AG20443 (cell line): ENCODE data around the gene CAVIN2.

Source experiments
- DNase-seq: peaks from one replicate; pipeline ENCODE4 v3.0.0; 2012; ENCODE audit warnings: low spot score, mixed read lengths

The CAVIN2 gene

DNA sequence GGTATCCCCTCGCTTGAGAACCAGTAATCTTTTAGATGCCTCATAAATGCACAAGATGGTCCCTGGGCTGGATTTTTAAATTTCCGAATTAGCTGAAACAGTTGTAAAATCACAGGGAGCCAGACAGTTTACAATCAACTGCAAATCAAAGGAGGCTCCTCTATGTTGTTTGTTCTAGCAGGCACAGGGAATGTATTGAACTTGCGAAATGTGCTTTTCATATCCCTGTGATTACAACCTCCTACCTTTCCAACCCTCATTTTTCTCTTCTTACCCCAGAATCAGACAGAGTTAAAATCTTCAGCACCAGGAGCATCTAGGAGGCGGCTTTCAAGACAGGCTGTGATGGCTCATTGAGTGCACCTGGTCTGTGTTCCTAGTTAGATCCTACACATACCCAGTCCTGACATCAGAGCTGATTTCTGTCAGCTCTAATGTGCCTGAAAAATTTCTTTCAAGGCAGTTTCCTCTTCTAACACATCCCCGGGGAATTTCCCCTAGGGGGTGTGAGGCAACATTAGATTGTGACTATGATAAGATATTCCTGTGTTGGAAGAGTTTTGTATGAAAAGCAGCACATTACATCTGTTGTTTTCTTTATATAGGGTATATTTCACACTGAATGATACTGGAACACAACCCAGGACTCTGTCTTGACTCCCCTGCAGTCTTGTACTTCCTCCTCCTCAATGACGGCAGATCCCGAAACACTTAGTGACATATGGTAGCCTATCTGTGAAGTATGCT, 17.9 kb upstream of the CAVIN2 start:
- DNase-seq = no peak

DNA sequence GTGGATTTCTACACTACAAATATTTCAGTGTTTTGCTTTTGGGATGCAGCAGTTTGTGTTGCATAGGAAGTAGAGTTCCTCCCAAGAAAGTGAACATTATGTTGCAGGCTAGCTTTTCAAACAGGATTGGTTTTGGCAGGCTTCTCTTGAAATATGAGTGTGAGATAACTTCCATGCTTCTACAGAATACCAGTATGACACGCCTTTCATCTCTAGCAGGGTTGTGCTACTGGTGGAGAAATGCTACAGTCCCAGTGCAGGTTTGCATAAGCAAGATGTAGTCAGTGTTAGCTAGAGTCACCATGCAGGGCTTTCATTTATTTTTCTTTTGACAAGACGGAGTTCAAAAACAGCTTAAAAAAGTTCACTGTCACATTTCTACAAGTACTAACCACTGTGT, 17.1 kb upstream of the CAVIN2 start:
- DNase-seq = no peak

DNA sequence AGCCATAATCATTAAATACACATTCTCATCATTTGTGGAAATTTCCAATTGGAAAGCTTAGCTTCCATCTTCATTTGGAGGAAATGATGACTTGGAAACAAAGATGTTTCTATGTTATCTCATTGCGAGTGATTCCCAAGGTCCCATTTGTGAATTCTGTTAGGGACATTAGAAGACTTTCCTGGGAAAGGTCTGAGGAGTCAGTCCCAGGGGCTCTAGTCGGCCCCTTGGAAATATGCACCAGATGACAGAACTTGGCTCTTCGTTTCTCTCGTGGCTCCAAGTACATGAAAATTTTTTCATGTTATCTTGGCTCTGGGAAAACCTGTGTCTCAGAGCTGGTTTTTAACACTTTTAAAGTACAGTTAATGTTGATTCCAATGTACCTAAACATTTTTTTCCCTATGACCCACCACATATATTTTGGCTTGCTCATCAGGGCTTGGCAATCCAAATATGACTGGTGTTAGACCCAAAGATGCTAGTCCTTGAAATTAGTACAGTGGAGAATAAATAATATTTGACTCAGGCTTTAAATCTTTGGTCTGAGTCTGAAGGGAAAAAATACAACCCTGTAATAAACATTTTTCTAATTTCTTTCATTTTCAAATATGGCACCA, 15.4 kb upstream of the CAVIN2 start:
- no peak for DNase-seq

DNA sequence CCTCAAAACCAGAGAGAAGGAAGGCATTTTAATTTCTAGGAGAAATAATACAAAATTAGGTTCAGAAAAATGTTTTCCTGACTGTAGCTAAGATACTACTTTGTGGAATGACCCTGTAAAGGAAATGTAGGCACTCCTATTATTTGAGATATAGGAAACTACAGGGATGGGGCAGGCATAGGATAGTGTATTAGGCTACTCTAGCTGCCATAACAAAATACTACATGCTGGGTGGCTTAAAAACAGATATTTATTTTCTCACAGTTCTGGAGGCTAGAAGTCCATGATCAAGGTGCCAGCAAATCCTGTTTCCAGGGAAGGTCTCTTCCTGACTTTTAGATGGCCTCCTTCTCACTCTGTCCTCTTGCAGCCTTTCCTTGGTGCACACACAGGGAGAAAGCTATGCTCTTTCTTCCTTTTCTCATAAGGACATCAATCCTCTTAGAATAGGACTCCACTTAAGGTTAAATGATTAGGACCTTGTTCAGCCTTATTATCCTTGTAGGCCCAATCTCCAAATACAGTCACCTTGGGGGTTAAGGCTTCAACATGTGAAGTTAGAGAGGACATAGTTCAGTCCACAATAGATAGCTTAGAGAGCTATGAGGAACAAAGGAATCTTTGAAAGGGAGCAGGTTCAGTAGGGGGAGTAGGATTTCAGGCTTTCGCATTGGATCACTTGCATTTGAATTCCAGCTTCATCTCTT, 14.0 kb upstream of the CAVIN2 start:
- no peak for DNase-seq

DNA sequence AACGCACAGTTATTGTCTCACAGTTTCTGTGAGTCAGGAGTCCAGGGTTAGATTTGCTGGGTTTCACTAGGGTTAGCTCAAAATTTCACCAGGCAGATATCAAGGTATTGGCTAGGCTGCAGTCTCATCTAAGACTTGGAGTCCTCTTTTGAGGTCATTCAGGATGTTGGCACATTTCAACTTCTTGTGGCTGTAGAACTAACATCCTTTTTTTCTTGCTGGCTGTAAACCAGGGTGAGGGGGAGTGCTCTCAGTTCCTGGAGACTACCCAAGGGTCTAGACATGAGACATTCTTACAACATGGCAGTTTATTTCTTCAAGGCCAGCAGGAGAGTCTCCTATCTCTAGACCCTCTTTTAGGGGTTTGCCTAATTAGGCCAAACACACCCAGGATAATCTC, 12.8 kb upstream of the CAVIN2 start:
- DNase-seq = no peak

DNA sequence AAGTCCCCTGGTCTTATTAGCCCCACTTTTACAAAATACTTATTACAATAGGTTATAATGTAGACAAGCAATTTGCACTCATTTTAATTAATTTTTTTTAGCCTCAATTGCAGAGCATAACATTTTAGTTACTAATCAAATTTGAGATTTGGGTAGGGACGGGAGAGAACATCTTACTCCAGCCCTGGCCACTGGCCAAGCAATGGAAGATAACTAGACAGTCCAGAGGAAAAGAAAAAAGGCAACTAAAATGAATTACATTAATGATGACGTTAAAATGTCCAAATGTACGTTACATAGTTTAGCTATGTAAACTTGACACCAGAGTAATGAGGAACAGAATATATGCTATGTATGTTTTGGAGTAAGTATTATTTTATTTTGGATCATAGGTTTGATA, 11.0 kb upstream of the CAVIN2 start:
- DNase-seq = no peak

DNA sequence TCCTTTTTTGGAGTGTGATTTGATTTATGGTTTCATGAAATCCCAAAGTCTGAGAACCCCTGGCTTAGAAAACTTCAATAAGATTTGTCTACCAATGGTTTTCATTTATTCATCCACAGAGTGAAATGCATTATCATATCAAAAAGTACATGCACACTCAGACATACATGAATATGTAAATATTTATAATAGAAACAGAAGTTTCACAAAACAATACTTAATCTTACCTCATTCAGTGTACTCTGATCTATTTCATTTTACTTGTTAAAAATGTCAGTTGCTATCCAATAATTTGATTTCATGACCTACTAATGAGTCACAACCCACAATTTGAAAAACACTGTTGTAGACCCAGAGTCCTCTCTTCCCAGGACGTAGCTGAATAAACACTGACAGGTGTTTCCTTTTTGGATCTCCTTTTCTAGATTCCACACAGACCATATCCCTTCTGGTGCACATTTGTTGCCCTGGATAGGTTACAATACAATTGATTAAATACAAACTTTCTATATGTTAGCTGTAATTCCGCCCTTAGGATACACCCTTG, 10.4 kb upstream of the CAVIN2 start:
- DNase-seq = no peak

DNA sequence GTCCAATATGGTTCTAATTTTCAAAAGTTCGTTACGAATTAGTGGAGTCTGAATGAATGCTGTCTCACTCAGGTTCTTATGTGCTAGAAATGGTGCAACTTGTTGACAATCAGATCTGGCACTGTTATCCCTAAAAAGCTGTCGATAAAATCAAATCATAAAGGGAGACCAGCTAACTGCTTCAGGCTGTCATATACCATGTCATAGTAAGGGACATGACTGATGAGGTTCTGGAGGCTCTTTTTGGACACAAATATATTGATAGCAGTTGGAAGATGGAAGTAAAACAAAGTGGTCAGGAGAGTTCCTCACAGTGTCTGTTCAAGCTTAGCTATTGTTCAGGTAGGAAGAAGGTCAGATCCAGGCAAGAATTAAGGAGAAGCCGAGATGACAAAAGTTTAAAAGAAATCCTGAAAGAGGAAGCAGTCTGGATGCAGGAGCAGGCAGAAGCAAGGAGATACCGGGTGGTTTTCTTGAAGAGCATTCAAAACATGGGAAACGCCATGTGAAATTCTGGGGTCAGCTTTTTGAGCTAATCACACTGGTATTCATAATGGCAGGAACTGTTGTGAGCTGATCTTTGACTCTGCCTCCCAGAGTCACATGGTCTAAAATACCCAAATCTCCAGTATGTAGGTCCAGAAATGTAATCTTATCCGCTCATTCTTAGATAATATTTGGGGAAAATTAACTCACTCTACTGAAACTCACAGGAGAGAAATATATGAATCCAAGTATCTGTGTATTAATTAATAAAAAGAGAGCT, 9.4 kb upstream of the CAVIN2 start:
- no peak for DNase-seq

DNA sequence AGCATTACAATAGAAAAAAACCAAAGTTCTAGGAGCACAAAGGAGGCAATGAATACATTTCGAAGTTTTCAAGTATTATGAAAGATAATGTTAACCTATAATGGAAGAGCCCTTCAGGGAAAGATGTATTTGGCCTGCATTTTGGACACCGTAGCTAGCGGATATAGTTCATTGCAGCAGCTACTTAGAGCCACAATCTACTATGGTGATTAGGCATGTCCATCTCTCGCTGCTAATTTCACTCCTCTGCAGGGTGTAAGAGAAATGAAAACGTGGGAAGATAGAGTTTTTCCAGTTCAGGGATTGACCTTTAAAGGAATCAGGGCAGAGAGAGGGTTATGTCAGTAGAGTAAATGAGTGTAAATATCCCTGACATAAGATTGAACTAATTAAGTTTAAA, 8.5 kb upstream of the CAVIN2 start:
- no peak for DNase-seq

DNA sequence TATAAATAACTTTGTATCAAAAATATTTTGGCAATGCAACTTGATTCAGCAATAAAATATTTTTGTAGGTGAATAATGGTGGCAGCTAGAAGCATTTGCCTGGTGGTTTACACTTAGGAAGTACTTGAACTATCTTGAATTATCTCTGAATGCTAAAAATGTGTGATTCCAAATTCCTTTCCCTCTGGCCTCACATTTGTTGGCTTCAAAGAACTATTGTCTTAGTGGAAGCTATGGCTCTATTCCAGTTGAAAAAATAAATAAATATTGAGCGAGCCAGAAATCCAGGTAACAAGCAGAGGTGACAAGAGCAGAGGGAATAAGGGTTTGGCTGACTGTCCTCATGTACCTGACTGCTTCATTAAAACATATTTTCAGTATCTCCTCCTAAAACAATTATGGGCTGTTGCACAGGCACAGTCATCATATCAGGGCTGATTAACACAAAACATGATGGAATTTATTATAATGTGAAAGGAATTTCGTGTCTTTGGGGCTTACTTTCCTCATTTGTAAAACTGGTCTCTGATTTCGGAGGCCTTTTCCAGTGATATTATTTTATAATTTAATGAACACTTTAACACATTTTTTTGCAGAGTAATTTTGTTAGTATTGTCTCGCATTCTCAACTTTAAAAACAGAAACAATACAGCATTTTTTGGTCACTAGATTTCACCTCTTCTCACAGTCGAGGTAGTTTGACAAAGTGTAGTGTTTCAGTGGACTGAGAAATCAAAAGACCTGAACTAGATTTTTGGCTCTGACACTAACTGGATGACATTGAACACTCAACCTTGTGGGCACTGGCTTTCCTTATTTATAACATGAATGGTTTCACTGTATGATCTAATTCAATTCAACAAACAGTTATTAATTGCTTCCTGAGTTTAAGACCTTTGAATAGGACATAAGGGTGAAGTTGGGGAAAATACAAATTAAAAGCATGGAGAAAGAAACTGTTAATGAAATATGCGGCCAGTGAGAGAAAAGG, 7.8 kb upstream of the CAVIN2 start:
- no peak for DNase-seq

DNA sequence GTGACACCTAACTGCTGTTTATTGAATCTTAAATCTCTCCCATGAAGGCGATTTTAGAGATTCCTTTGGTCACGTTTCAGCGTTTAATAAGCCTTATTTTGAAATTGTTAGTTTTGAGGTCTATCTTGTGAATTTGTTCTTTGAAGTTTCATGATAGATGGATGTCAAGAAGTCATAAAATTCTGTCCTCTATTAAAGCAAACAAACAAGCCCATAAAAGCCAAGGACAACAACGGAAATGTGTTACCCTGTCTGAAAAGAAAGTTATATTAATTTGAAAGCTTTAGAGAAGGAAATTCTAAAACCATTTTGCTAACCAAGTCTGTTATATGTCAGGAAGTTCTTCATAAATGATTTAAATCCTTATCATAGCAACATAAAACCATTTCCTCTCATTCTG, 7.0 kb upstream of the CAVIN2 start:
- no peak for DNase-seq

DNA sequence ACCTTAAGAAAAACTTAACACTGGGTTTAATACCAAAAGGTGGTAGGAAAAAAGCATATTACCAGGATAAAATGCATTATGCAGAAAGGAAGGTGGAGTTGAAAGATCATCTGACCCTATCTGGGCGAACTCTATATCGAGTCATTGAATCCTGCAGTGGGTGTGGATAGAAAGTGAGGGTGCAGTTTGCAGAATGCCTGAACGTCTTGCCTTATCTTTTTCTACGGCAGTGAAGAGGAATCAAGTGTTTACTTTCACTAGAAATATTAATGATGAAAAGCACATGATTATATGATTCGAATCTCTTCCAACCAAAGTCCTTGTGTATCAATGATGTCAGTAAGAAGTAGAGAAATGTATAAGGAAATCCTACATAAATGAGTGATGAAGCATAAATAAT, 4.3 kb upstream of the CAVIN2 start:
- no peak for DNase-seq

DNA sequence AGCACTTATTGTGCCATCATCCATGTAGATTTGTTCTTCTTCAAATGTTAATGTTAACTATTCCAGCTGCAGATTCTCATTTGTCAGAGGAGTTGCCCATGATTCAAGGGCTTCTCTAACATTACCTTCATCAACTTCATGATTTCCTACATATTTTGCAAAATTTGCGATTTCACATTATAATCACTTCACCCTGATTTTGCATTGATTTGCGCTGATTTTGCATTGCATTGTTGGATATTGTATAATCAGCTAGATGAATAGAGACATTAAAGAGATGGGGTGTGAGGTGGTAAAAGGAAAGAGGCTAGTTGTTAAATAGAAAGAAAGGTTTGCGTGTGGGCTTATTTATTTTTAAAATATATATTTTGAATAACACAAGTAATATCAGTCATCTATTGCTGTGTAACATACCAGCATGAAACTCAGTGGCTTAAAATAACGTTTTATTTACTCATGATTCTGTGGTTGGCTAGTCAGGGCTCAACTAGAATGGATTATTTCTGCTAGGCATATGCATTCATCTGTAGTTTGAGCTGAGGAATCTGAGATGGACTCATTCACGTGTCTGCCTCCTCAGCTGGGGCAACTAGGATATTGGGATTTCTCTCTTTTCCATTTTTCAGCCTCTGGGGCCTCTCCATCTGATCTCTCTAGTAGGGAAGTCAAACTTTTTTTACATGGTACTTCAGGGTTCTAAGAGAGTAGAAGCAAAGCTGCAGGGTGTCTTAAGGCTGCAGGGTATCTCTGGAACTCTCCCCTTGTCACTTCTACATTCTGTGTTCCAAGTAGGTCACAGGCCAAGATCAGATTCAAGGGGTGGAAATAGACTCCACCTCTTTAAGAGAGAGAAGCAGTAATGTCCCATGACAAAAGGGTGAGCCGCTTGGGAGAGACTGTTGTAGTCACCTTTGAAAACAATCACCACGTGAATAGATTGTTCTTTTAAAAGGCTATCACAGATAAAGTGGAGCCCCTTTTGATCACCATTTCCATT, 2.2 kb upstream of the CAVIN2 start:
- no peak for DNase-seq

DNA sequence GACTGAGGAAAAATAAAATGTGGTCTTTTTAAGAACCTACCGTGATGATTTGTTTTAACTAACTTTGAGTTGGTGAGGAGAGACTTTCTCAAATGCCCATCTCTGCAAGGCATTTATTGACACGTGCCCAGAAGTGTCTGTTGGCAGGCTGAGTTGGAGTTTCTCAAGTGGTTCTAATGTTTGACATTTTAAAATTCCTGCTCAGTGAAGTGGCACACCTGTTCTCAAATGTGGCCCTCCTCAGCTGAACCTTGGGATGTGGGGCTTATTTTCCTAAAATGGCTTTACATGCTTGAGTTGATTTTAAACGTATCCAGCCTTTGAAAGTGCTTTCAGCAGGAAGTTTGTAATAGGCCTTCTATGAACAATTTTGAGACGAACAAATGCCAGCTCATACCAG, 876 bp upstream of the CAVIN2 start:
- DNase-seq = no peak

DNA sequence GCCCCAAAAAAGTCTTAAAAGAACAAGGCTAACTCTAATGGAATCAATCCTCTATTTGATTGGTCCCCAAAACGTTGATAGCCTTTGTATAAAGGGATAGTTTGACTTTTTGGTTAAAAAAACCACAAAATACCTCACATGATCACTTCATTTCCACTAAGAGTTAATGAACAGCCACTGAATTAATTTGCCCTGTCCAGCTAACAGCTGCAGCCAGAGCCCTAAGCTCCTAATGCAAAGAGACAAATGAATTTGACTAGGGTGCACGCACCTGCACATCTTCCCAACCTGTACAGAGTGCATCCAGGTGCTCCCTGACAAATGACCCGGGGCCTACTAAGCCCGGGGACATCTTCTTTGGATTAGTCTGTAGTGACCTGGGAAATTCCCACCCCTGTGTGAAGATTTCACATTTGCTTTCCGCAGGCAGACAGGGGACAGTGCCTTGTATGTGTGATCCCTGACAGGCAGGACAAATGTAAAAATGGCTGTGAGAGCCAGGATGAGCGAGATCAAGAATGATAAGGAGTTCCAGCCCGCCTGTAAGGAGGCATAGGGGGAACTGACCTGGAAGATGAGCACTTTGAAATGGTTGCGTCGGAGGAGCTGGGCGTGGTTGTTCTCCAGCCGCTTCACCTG, 893 bp downstream of the CAVIN2 start:
- DNase-seq = no peak

DNA sequence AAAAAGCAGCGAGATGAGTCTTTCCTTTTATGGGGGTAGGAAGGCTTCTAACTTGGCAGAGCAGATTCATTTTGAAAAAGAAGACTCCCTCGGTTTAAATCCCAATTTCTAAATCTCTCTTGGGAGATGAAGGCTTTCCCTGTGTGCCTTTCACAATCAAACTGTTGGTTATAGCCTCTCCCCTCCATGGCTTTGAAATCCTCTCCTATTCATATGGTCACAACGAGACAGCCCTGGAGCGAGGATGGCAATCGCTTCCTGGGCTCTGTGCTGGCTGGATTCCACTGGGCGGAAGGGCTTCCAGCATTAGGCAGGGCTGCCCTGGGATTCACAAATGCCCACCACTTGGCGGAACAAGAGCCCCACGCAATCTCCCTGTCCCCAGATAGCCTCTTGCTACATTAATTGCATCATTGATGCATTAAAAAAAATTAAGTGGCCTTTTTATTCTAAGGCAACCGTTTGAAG, 1.6 kb downstream of the CAVIN2 start:
- no peak for DNase-seq

DNA sequence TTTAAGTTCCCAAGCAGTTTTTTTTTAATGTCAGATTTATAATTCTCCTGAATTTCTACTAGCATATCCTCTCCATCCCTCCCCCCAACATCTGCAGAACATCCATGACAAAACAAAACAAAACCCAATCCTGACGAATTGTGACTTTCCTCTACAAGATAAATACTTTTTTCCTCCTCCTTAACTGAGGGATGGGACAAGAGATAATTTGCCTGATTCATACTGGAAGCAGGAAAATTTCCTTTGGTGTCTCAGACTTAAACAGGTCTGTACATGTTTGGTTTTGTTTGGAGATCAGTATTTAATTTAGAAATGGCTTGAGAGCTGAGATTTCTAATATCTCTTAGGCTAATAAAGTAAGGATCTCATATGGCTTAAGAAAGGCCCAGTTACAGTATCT, 2.2 kb downstream of the CAVIN2 start:
- DNase-seq = no peak

DNA sequence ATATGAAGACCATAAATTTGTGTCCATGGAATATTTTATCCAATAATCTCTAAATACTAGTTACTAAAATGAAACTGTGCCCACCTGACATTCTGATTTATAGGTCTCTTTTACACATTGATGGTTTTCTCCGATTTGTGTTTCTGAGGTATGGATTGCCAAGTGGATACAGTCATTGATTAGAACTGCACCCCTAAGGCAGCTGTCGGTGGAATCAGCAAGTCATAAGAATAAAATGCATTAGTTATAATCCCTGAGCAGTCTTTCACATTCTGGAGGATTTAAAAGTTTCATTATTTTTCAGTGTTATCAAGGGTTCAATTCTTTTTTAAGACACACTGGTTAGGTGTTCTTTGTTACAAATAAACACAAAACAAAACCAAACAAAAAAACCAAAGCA, 6.0 kb downstream of the CAVIN2 start:
- DNase-seq = no peak
